Measurements from ENCODE around the gene IL17C.

- TF ChIP-seq POLR2AphosphoS5 (IDR thresholded peaks at IDR 0.05; ENCODE audit: insufficient read depth, low read depth, low read length) (no peak), CTCF (IDR thresholded peaks at IDR 0.05; ENCODE audit: extremely low read depth in 1 of 2, insufficient read depth in 1 of 2, low read depth in 1 of 2, low read length in 2 of 2) (no peak), POLR2A (IDR thresholded peaks at IDR 0.05; ENCODE audit: low read depth, low read length) (no peak), EZH2 (IDR thresholded peaks at IDR 0.05; ENCODE audit: borderline replicate concordance, low read depth, low read length, severe bottlenecking) (no peak), JUN (IDR thresholded peaks at IDR 0.05; ENCODE audit: borderline replicate concordance, insufficient read depth, insufficient read length, low read depth) (no peak), GATA2 (IDR thresholded peaks at IDR 0.05; ENCODE audit: insufficient read depth, insufficient read length, low read depth, low read length) (no peak)
- TF ChIP-seq, protein P1, sequence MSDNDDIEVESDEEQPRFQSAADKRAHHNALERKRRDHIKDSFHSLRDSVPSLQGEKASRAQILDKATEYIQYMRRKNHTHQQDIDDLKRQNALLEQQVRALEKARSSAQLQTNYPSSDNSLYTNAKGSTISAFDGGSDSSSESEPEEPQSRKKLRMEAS (IDR thresholded peaks at IDR 0.05; ENCODE audit: insufficient read depth, insufficient read length): no peak
Measured at GRCh38 chr16:88659160-88659559, 20.8 kb downstream of the IL17C start.

Data from endothelial cell of umbilical vein (primary cell).